ACC112 (cell line): ENCODE data around the gene NFATC2IP.

Source experiments
- H2AFZ ChIP-seq: fragments of 200-600 bp; sonication (generic); one replicate; pipeline ENCODE4 v1.6.0; 2017; ENCODE audit warnings: antibody characterized with exemption, low read length; ENCODE audit not compliant: unreplicated experiment
- H3K27ac ChIP-seq: fragments of 200-600 bp; sonication (generic); 2 replicates; pipeline ENCODE4 v1.5.1; 2014; ENCODE audit warnings: low read depth, mild to moderate bottlenecking, antibody characterized with exemption, low read length, moderate library complexity
- H3K27me3 ChIP-seq: fragments of 200-600 bp; sonication (generic); 2 replicates; pipeline ENCODE4 v1.6.1; 2014; ENCODE audit warnings: mild to moderate bottlenecking, antibody characterized with exemption, low read length, moderate library complexity, mixed read lengths; ENCODE audit not compliant: insufficient read depth
- H3K36me3 ChIP-seq: fragments of 200-600 bp; sonication (generic); 2 replicates; pipeline ENCODE4 v1.6.1; 2016; ENCODE audit warnings: mild to moderate bottlenecking, antibody characterized with exemption, low read length, moderate library complexity, mixed read lengths; ENCODE audit not compliant: insufficient read depth
- H3K4me1 ChIP-seq: fragments of 200-600 bp; sonication (generic); one replicate; pipeline ENCODE4 v1.6.1; 2016; ENCODE audit warnings: low read length, mixed read lengths; ENCODE audit not compliant: insufficient read depth, unreplicated experiment, control insufficient read depth
- H3K4me3 ChIP-seq: fragments of 200-600 bp; sonication (generic); 2 replicates; pipeline ENCODE4 v1.5.1; 2014; ENCODE audit warnings: mild to moderate bottlenecking, low read depth, low read length
- H3K79me2 ChIP-seq: fragments of 200-600 bp; sonication (generic); one replicate; pipeline ENCODE4 v1.6.0; 2016; ENCODE audit warnings: low read length; ENCODE audit not compliant: control insufficient read depth, unreplicated experiment, insufficient read depth

Gene NFATC2IP

GRCh38 chr16:29014561-29015069 is 63.9 kb downstream of the NFATC2IP start:
- Histone ChIP-seq H2AFZ (no peak overlapping the region), H3K27me3 (no peaks in the 10 kb centered on the region), H3K27ac (no peak overlapping the region), H3K4me1 (peaks cover 11% of the 10 kb centered on the region), H3K79me2 (no peaks in the 10 kb centered on the region), H3K36me3 (no peaks in the 10 kb centered on the region), H3K4me3 (no peak overlapping the region)
